ENCODE data around the gene LMO2. TPM values are rescaled to one million over a fixed set of nuclear protein-coding genes. Genes with fewer than 3 reads are reported as not detected.

Gene LMO2
- 92.6 and 152 TPM in 2 replicates for total RNA-seq

DNA sequence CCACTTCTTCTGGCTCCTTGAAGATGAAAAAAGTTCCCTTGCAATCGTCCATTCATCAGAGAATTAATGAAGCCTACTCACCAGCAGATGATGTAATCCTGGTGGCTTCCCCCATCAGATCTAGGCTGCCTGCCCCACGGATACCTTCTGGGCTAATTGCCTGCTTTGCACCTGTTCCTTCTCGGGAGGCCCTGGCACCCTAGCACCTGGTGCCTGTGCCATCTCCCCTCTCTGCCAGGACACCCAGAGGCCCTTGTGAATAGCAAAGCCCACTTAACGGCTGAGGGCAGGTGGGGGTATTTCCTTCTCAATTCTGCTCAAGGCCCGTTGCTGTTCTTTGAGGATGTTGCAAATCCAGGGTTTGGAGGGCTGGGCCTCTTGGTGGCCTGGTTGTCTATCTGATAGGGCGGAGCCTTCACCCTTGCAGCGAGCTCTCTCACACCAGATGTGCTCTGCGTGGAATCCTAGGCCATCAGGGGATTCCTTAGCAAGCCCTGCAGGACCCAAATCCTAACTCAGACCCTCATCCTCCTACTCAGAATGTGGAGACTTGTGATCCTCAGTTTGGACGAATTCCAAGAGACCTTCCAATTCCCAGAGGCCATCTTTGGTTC is at the start of gene LMO2:
TSS of gene LMO2 (minus strand) at position 363 of the 614 bp plus-strand sequence. CDS start 22,360 bp downstream, outside the sequence.

Other genes starting within 250 kb of the LMO2 start
- 0.19 and 0.40 TPM in 2 replicates for gene C11orf91, start 191.2 kb downstream of the LMO2 start, total RNA-seq
- gene CD59, start 155.7 kb downstream of the LMO2 start, total RNA-seq = 1,661 and 2,243 TPM in 2 replicates
- gene FBXO3, start 117.6 kb downstream of the LMO2 start, total RNA-seq = 50.9 and 59.2 TPM in 2 replicates
- gene CAPRIN1, start 159.7 kb upstream of the LMO2 start, total RNA-seq = 238 and 253 TPM in 2 replicates
- 14.9 and 16.5 TPM in 2 replicates for gene NAT10, start 213.6 kb upstream of the LMO2 start, total RNA-seq